ENCODE data around the gene HMMR. TPM values are rescaled to one million over a fixed set of nuclear protein-coding genes. Genes with fewer than 3 reads are reported as not detected.

The HMMR gene
- total RNA-seq, 1 donor from 2014 or later = 1.4 TPM

GRCh38 chr5:163458778-163459385 lies 1.6 kb upstream of the HMMR start:
- DNase-seq (ENCODE audit: low read depth) = no peak

- DNase-seq (ENCODE audit: low read depth) = peak; percentile 51
These were observed 992 bp upstream of the HMMR start for GRCh38 chr5:163459462-163459818.

GRCh38 chr5:163459819-163460561 lies 442 bp upstream of the HMMR start, which contains the start of gene NUDCD2:
TSS of gene NUDCD2 (minus strand) at chr5:163460102. CDS start at chr5:163460050, 52 bp downstream.
- peak; percentile 98 for DNase-seq (ENCODE audit: low read depth)

GRCh38 chr5:163463063-163463435 lies 2.6 kb downstream of the HMMR start:
- DNase-seq (ENCODE audit: low read depth) = no peak

GRCh38 chr5:163467682-163468081 lies 7.2 kb downstream of the HMMR start:
- no peak for DNase-seq (ENCODE audit: low read depth)

GRCh38 chr5:163473635-163474243 lies 13.3 kb downstream of the HMMR start:
- peak; percentile 42 for DNase-seq (ENCODE audit: low read depth)

- DNase-seq (ENCODE audit: low read depth) = no peak
These were observed 15.0 kb downstream of the HMMR start for GRCh38 chr5:163475411-163475810.

- DNase-seq (ENCODE audit: low read depth) = peak; percentile 43
These were observed 17.9 kb downstream of the HMMR start for GRCh38 chr5:163478126-163478981.

GRCh38 chr5:163478982-163479271 lies 18.5 kb downstream of the HMMR start:
- DNase-seq (ENCODE audit: low read depth) = no peak

GRCh38 chr5:163489055-163489744 lies 28.8 kb downstream of the HMMR start:
- peak; percentile 44 for DNase-seq (ENCODE audit: low read depth)

GRCh38 chr5:163489745-163490075 lies 29.3 kb downstream of the HMMR start:
- DNase-seq (ENCODE audit: low read depth) = no peak

- no peak for DNase-seq (ENCODE audit: low read depth)
These were observed 35.9 kb downstream of the HMMR start for GRCh38 chr5:163496286-163496685.

- no peak for DNase-seq (ENCODE audit: low read depth)
These were observed 36.9 kb downstream of the HMMR start for GRCh38 chr5:163497315-163497714.

GRCh38 chr5:163498886-163499285 lies 38.5 kb downstream of the HMMR start:
- no peak for DNase-seq (ENCODE audit: low read depth)

- no peak for DNase-seq (ENCODE audit: low read depth)
These were observed 42.1 kb downstream of the HMMR start for GRCh38 chr5:163502521-163502920.

- DNase-seq (ENCODE audit: low read depth) = peak; percentile 81
These were observed 43.0 kb downstream of the HMMR start for GRCh38 chr5:163503106-163504078.

- peak; percentile 72 for DNase-seq (ENCODE audit: low read depth)
These were observed 43.9 kb downstream of the HMMR start for GRCh38 chr5:163504079-163504931.

- no peak for DNase-seq (ENCODE audit: low read depth)
These were observed 44.6 kb downstream of the HMMR start for GRCh38 chr5:163505049-163505367.

- DNase-seq (ENCODE audit: low read depth) = peak; percentile 86
These were observed 45.1 kb downstream of the HMMR start, which contains the start of gene MAT2B for GRCh38 chr5:163505368-163506094. TSS of gene MAT2B (plus strand) at chr5:163505619. CDS start at chr5:163505687, 68 bp downstream.

Measured in renal cortical epithelial cell (primary cell).